SH-SY5Y (cell line): ENCODE data around the gene OR2A5.

ENCODE experiments used
- GATA2 ChIP-seq: IDR thresholded peaks from 2 replicates; pipeline ENCODE4 v1.6.1; 2011; ENCODE audit warnings: mild to moderate bottlenecking, low read depth, low read length
- GATA3 ChIP-seq: IDR thresholded peaks from 2 replicates; pipeline ENCODE4 v1.6.1; 2011; ENCODE audit warnings: low read depth, mild to moderate bottlenecking, low read length, moderate library complexity

Gene OR2A5

GRCh38 chr7:144026203-144026883 is 22.4 kb upstream of the OR2A5 start:
- TF ChIP-seq GATA3 (no peak), GATA2 (no peak)

DNA sequence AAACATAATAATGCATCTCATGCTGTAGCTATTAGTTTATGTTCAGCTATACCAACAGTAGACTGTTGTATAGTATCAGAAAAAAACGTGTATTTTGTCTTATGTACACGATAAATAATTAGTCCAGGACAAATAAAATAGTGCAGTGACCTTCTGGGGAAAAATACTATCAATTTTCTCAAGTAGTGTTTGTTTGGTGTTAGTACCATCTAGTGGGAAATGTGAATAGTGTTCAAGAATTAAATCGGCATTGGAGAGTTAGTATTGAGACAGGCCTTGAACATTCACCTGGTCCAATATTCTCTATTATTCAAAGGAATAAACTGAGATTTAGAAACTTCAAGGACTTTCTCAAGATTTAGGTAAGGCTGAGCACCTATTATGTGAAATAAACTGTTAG is 21.7 kb upstream of the OR2A5 start:
- TF ChIP-seq GATA3 (no peak), GATA2 (no peak)

DNA sequence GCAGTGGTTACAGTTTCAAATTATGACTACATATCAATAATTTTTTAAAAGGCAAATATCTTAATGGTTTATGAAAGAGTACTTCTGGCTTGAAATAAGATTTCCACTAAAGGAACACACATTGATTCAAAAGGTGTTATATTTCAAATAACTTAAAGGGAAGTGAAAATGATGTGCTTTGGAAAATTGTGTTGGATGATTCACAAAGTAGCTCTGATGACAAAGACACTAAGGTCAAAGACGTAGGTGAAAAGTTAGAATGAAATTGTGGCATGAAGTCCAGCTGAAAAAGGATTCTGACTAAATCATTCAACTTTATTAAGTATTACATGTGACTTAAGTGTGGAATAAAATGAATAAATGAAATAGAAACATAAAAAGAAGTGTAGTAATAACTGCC is 20.8 kb upstream of the OR2A5 start:
- TF ChIP-seq GATA3 (no peak), GATA2 (no peak)

GRCh38 chr7:144028547-144028946 is 20.2 kb upstream of the OR2A5 start:
- TF ChIP-seq GATA3 (no peak), GATA2 (no peak)

- TF ChIP-seq GATA3: no peak
- TF ChIP-seq GATA2: no peak
These were observed 16.2 kb upstream of the OR2A5 start for GRCh38 chr7:144032516-144032915.

- TF ChIP-seq GATA3 (no peak), GATA2 (no peak)
These were observed 15.6 kb upstream of the OR2A5 start for GRCh38 chr7:144032985-144033709.

DNA sequence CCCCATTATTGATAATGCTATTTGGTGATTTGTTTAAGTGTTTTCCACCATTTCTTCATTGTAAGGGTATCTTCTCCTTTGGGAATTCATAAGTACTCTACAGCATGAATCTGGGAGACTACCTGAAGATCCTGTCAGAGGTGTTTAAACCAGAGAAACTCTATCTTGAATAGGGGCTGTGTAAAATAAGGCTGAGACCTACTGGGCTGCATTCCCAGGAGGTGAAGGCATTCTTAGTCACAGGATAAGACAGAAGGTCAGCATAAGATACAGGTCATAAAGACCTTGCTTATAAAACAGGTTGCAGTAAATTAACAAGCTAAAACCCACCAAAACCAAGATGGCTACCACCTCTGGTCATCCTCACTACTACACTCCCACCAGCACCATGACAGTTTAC is 13.4 kb upstream of the OR2A5 start:
- TF ChIP-seq GATA2: no peak
- TF ChIP-seq GATA3: no peak

- no peak for TF ChIP-seq GATA3
- TF ChIP-seq GATA2: no peak
These were observed 12.4 kb upstream of the OR2A5 start for GRCh38 chr7:144036302-144036885.

DNA sequence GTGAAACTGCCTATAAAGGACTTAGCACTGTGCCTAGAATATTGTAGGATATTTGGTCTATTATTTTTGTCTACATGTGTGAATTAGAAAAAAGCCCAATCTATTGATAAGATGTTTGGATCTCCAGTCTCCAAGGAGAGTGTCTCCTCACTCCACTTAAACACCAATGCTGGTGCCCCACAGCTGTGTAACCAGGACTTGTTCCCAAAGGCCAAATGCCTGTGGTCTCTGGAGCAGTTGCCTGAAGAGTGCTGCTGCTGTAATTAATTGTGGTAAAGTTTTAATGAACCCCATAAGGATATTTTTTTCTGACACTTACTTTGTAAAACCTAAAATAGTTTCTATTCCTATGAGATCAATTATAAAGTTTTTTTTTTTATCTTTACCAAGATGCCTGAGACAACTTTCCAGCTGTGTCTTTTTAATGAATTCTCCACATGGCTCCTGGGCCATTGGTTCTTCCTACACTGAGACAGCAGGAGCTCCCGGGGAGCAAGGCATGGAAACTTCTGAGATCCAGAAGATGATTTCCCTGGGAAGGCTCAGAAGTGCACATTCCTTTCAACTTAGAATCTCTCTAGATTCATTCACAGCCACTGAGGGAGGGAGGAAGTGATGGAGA is 11.2 kb upstream of the OR2A5 start:
- TF ChIP-seq GATA2: no peak
- TF ChIP-seq GATA3: no peak

DNA sequence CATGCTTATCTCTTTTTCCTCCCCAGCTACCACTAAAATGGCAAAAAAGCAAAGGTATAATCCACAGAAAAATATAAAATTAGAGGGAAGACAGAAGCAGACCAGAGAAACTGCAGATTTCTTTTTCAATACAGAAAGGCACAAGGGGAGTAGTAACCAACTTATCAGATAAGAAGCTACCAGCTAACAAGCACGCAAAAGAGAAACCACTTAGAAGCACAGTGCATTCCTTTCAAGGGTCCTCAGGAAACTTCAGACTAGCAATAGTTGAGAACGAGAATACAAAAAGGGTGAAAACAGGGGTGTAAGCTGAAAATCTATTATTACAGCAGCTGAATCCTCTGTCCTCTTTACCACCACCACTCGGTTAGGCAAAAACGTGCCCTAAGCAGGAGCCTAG is 9.9 kb upstream of the OR2A5 start:
- TF ChIP-seq GATA2 (no peak), GATA3 (no peak)

DNA sequence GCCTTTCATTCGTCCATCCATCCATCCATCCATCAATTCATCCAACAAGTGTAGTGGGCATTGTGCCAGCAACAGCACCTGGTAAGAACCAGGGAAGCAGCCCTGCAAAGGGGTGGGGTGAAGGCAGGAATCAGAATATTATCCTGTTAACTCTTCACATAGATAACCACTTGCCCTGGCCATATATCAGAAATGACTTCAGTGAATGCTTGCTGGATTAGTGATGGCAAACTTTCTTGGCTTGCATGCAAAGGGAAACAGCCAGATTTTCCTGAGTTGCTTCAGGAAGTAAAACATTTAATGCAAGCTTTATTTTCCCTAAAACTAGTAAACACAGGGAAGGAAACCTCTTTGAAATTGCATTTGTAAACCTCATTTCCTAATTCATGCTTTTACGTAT is 743 bp downstream of the OR2A5 start:
- TF ChIP-seq GATA2: no peak
- no peak for TF ChIP-seq GATA3

DNA sequence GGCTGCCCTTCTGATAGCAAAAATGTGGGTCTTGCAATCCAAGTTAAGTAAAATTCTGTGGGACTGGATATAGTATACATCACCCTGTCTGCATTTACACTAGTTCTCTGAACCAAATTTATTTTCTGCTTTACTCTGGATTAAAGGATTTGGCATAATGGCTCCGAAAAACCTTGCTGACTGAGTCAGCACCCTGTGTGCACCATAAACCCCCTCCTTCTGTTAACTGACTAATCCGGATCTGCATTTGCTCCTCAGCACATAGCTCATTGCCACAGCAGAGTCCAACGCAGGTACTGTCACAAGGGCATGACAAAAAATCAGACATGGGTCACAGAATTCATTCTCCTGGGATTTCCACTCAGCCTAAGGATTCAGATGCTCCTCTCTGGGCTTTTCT is 1.3 kb downstream of the OR2A5 start:
- no peak for TF ChIP-seq GATA3

DNA sequence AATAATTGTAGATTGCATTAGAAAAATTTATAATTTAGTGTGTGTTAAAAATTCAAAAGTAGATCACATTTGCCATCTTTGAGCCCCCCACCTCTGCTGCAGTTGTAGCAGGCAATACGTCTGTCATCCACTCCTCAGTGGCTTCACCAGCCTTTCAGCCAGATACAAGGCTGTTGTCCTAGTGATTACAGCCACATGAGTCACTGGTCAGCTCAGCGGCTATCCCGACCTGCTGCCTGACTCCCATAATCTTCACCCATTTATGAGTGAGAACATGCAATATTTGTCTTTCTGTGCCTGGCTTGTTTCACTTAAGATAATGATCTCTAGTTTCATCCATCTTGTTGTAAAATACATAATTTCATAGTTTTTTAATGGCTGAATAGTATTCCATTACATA is 9.2 kb downstream of the OR2A5 start:
- TF ChIP-seq GATA3: no peak
- no peak for TF ChIP-seq GATA2

DNA sequence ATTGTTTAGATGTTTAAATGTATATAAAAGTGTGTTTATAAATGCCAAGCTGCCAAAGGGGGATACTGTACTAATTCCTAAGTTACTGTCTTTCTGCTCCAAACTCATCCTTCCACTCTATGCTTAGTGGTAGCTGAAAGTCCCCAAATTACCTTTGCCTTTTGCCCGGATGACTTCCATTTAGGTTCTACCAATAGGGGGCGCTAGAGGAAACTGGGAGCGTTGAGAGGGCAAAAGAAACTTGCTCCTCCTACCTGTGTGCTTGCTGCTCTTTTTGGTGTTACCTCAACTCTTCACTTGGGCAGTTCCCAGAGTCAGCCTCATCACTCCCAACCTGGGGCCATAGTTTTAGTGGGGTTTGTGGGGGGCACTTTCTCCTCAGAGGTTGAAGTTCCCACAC is 15.0 kb downstream of the OR2A5 start:
- TF ChIP-seq GATA3: no peak
- TF ChIP-seq GATA2: no peak

- no peak for TF ChIP-seq GATA2
- TF ChIP-seq GATA3: no peak
These were observed 20.8 kb downstream of the OR2A5 start, which contains the start of gene OR2A25 for GRCh38 chr7:144069511-144069910. TSS of gene OR2A25 (plus strand) at chr7:144069811. CDS start at chr7:144074220, 4,409 bp downstream.

- no peak for TF ChIP-seq GATA2
These were observed 21.2 kb downstream of the OR2A5 start for GRCh38 chr7:144069953-144070352.
